Bronchial epithelial cell (primary cell): ENCODE data around the gene PRDM11. TPM values are rescaled to one million over a fixed set of nuclear protein-coding genes. Genes with fewer than 3 reads are reported as not detected.

Experiments
- DNase-seq: peaks from one replicate; pipeline ENCODE4 v3.0.0-alpha.2; 2010; ENCODE audit warnings: low read depth
- FAIRE-seq: peaks from 2 replicates; lab custom pipeline; 2011; peaks lifted over from hg19 to GRCh38; lab: Jason Lieb, UNC
- H3K27me3 ChIP-seq: 2 replicates; pipeline ENCODE4 v1.5.1; 2011; ENCODE audit warnings: low read length; ENCODE audit not compliant: control insufficient read depth, insufficient read depth
- H3K36me3 ChIP-seq: 2 replicates; pipeline ENCODE4 v1.5.1; 2011; ENCODE audit warnings: low read length; ENCODE audit not compliant: control insufficient read depth, insufficient read depth
- H3K4me3 ChIP-seq: 2 replicates; pipeline ENCODE4 v1.5.1; 2011; ENCODE audit warnings: mild to moderate bottlenecking, low read depth, low read length, control low read depth
- total RNA-seq: library from RNA; depleted of rRNA; stranded (reverse); fragments of >200 nt; gene quantifications from 2 replicates; pipeline ENCODE4 v1.2.1, GENCODE V29; 2014
- TF ChIP-seq, protein P1 (sequence below): IDR thresholded peaks from 2 replicates; pipeline ENCODE4 v1.5.1; 2011; ENCODE audit warnings: mild to moderate bottlenecking, moderate library complexity, low read length, control low read depth, inconsistent platforms; ENCODE audit not compliant: insufficient read depth, severe bottlenecking

PRDM11 gene
- total RNA-seq, 1 donor from 2014 or later, result 4.7 TPM

DNA sequence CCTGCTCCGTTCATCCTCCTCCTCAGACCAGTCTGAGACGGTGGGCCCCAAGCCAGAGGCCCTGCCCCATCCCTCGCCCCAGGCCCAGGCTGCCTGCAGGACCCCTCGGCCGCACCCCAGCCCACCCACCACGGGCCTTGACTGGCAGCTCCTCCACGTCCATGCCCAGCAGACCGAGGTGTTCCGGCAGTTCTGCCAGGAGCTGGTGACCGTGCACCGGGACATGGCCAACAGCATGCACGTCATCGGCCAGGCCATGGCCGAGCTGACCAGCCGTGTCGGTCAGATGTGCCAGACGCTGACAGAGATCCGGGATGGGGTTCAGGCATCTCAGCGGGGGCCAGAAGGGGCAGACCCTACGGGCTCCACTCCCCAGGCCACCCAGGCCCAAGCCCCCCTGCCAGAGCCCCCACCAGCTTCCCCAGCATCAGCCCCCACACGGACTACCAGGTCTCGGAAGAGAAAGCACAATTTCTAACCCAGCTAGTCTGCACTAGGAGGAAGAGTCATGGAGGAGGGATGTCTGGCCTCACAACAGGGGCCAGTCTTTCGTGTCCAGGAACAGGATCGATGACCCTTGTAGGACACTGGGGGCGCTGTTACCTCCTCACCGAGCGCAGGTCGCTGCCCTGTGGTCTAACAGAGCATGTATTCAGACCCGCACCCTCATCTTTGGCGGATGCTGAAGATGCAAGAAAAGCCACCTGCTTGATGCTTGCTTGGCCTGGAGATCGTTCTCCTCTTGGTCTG is 66.3 kb downstream of the PRDM11 start:
- no peaks in the 10 kb centered on the region for H3K27me3 ChIP-seq
- FAIRE-seq, result no peak

DNA sequence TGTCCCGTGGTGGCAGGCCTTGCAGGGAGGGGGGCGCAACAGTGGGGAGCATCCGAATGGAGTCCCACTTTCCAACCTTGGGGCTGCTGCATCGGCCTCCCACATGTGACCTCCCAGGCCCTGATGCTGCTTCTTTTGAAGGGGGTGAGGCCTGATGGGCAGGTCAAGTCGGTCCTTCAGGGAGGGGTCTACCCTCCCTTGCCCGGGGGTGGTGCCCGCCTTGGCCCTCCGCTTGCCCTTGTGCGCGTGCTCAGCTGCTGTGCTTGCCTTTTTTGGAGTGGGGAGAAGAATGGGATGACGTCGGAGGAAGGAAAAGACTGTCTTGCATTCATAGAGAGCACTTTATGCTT is 66.9 kb downstream of the PRDM11 start:
- DNase-seq (no peak), FAIRE-seq (no peak)
- TF ChIP-seq, protein P1, sequence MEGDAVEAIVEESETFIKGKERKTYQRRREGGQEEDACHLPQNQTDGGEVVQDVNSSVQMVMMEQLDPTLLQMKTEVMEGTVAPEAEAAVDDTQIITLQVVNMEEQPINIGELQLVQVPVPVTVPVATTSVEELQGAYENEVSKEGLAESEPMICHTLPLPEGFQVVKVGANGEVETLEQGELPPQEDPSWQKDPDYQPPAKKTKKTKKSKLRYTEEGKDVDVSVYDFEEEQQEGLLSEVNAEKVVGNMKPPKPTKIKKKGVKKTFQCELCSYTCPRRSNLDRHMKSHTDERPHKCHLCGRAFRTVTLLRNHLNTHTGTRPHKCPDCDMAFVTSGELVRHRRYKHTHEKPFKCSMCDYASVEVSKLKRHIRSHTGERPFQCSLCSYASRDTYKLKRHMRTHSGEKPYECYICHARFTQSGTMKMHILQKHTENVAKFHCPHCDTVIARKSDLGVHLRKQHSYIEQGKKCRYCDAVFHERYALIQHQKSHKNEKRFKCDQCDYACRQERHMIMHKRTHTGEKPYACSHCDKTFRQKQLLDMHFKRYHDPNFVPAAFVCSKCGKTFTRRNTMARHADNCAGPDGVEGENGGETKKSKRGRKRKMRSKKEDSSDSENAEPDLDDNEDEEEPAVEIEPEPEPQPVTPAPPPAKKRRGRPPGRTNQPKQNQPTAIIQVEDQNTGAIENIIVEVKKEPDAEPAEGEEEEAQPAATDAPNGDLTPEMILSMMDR, result no peak
- Histone ChIP-seq H3K4me3 (no peak overlapping the region), H3K27me3 (no peaks in the 10 kb centered on the region), H3K36me3 (peaks cover 7% of the 10 kb centered on the region)

More for the DNA sequence above, 66.3 kb downstream of the PRDM11 start:
- H3K4me3 ChIP-seq, result no peak overlapping the region
- TF ChIP-seq, protein P1, result no peak
- peaks cover 7% of the 10 kb centered on the region for H3K36me3 ChIP-seq
- DNase-seq, result no peak

DNA sequence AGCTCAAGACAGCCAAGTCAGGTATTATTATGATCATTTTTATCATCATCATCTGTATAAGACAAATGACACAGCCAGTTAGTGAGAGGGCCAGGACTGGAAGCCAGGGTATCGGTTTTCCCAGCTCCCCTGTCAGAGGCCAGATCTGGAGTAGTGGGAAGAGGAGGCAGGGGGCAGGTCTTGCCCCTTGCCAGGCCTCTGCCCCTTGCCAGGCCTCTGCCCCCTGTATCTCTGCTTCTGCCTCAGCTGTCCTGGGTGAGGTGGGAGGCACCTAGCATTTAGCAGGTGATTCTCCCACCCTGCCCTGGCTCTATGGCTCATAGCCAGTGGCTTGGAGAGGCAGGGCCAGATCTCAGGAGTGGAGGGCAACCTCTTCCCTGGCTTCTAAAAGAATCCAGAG is 67.3 kb downstream of the PRDM11 start:
- H3K36me3 ChIP-seq, result peaks cover 7% of the 10 kb centered on the region
- no peak for DNase-seq
- TF ChIP-seq, protein P1, result no peak

DNA sequence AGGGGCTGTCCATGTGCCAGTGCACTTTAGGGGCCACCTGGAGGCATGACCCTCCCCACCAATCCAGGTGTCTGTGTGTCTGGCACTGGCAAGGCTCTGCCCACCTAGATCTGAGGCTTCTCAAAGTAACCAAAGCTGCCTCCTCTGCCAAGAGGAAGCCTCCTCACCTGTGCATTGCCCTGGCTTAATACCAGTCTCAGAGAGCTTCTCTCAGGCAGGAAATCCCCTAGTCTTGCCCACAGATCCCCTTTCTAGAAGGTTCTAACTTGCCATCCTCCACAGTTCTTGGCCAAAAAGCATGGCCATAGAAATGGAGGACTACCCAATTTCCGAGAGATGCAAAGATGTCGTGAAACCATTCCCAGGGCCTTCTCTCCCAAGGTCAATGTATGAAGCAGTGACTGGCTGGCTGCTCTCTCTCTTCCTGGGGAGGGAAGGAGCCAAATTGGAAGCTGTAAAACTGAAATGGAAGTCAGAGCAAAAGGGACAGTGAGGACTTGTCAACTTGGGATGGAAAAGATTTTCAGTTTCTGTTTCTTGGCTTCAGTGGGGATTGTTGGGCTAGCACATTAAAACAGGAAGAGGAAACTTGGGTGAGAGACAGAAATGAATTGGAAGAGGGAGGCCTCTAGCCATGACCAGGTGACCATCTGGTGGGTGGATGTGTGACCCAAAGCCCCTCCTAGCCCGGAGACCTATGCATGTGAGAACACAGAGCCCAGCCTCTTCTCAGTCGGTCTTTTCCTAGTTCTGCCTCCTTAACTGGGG is 68.8 kb downstream of the PRDM11 start:
- DNase-seq (no peak), FAIRE-seq (no peak)
- Histone ChIP-seq H3K27me3 (no peaks in the 10 kb centered on the region), H3K36me3 (peaks cover 4% of the 10 kb centered on the region), H3K4me3 (no peak overlapping the region)
- TF ChIP-seq, protein P1, result no peak

More for the DNA sequence above, 67.3 kb downstream of the PRDM11 start:
- FAIRE-seq, result no peak
- no peak overlapping the region for H3K4me3 ChIP-seq
- H3K27me3 ChIP-seq, result no peaks in the 10 kb centered on the region

DNA sequence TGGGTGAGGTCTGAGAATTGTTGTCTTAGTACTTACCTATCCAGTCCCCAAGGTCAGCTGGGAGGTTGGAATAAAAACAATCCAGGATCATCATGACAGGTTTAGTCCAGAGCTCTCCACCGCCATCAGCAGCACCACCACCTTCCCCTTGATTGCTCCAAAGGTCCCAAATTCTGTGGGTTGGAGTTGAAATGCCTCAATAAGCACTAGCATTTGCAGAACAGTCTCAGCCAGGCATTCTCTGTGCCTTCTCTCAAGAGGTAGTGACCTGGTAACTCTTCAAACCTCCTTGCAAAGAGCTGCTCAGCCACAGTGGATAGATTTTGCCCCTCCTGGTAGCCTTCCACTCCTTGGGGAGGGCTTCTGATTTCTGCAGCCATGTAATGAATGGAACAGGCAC is 69.6 kb downstream of the PRDM11 start:
- H3K36me3 ChIP-seq, result peaks cover 4% of the 10 kb centered on the region
- DNase-seq, result no peak
- H3K4me3 ChIP-seq, result no peak overlapping the region
- peak; percentile 18 for FAIRE-seq
- TF ChIP-seq, protein P1, result no peak
- no peaks in the 10 kb centered on the region for H3K27me3 ChIP-seq
